GM18511 (cell line): Measurements from ENCODE around the gene OR2T29.
"Not testable (repeated sequence)": the region's sequence is repeated elsewhere in the genome, so short reads cannot be mapped to it uniquely, and the experiment has no call there.

Experiments
- ATAC-seq: cut with Tn5 transposase; IDR thresholded peaks from one replicate; pipeline ENCODE4 v1.9.1; 2021; ENCODE audit warnings: mild to moderate bottlenecking, moderate library complexity; ENCODE audit not compliant: unreplicated experiment

Gene OR2T29

DNA sequence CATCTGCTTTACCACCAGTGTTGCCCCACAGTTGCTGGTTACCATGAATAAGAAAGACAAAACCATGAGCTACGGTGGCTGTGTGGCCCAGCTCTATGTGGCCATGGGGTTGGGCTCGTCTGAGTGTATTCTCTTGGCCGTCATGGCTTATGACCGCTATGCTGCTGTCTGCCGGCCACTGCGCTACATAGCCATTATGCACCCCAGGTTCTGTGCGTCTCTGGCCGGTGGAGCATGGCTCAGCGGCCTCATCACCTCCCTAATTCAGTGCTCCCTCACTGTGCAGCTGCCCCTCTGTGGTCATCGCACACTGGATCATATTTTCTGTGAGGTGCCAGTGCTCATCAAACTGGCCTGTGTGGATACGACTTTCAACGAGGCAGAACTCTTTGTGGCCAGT lies 40.7 kb downstream of the OR2T29 start:
- no peak for ATAC-seq

DNA sequence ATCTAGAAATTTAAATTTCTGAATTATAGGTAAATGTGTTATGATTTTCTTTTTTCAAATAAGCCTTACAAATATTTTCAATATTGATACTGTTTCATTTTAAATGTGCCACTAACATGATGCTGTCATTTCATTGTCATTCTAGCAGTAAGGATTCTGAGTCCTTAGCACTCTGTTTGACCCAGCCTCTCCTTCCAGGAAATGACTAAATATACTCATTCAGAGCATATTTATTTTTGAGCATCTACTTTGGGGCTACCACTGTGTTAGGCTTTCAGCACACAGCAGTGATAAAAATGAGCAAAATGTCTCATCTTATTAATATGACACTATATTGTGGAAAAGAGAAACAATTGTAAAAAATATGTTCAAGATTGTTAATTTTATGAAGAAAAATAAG lies 52.4 kb downstream of the OR2T29 start:
- peak; percentile 52 for ATAC-seq

DNA sequence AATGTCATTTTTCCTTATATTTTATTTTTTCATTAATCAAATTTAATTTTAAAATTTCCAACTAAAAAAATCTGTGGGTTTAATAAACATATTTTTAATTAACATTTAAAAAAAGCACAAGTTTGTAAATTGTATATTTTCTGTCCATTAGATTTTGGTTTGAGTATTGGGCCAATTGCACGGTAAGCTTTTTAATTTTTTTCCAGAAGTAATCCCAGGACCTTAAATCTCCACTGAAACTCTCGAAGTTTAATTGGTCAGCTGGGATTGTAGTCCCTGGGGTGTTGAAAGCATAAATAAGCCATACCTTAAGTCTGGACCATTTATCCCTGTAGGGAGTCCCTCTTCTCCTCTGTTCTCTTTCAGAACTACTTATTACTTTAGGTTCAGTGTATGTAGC lies 54.8 kb downstream of the OR2T29 start, which contains the start of gene OR2G6:
Gene OR2G6 (plus strand): TSS at position 301 of the 400 bp plus-strand sequence. CDS start 13,574 bp downstream, outside the sequence.
- ATAC-seq = not testable (repeated sequence)
